Gastroesophageal sphincter (tissue), 4 donors: ENCODE results near the gene ITGAE. TPM values are rescaled to one million over a fixed set of nuclear protein-coding genes. Genes with fewer than 3 reads are reported as not detected.

Experiments
- ATAC-seq: fragments of 150-250 bp; one replicate; pipeline ENCODE4 v1.9.1; 2016; ENCODE audit warnings: mild to moderate bottlenecking, moderate library complexity
- H3K27ac ChIP-seq, 4 donors: fragments of 200-600 bp; sonication (generic) in 3 of 4; 1 replicate in 3 of 4; 2 replicates in 1 of 4; pipeline ENCODE4 v1.5.1; 2016 to 2019
- H3K27me3 ChIP-seq: fragments of 200-600 bp; sonication (generic); one replicate; pipeline ENCODE4 v1.5.1; 2019
- H3K36me3 ChIP-seq, 2 donors: fragments of 200-600 bp; sonication (generic); one replicate each; pipeline ENCODE4 v1.5.1; 2019; ENCODE audit warnings: control low read depth in 1 of 2
- H3K4me1 ChIP-seq, 3 donors: fragments of 200-600 bp; sonication (generic); 1 replicate in 2 of 3; 2 replicates in 1 of 3; pipeline ENCODE4 v1.5.1; 2016 to 2019; ENCODE audit warnings: control low read depth in 2 of 3
- H3K4me3 ChIP-seq, 2 donors: fragments of 200-600 bp; sonication (generic); one replicate each; pipeline ENCODE4 v1.5.1; 2019; ENCODE audit warnings: mild to moderate bottlenecking in 1 of 2, moderate library complexity in 1 of 2
- H3K9me3 ChIP-seq, 3 donors: fragments of 200-600 bp; sonication (generic); one replicate each; pipeline ENCODE4 v1.5.1; 2017 to 2019; ENCODE audit warnings: control low read depth in 2 of 3
- CTCF ChIP-seq, 4 experiments: fragments of 200-600 bp in 2 of 4; fragments of 450-650 bp in 2 of 4; sonication (generic) in 1 of 4; IDR thresholded peaks; one replicate each; pipeline ENCODE4 v1.5.1; 2017 to 2019; ENCODE audit warnings: antibody characterized with exemption in 4 of 4, mild to moderate bottlenecking in 2 of 4, moderate library complexity in 2 of 4
- EP300 ChIP-seq: sonication (generic); formaldehyde crosslinking; IDR thresholded peaks from one replicate; pipeline ENCODE4 v1.6.1; 2017; ENCODE audit warnings: antibody characterized with exemption, mild to moderate bottlenecking
- POLR2A ChIP-seq, 2 donors: fragments of 450-650 bp; IDR thresholded peaks; one replicate each; pipeline ENCODE4 v1.6.1; 2017; ENCODE audit warnings: antibody characterized with exemption in 2 of 2, mild to moderate bottlenecking in 2 of 2, moderate library complexity in 1 of 2
- POLR2AphosphoS5 ChIP-seq: sonication (generic); formaldehyde crosslinking; IDR thresholded peaks from one replicate; pipeline ENCODE4 v1.6.1; 2017; ENCODE audit warnings: antibody characterized with exemption
- WGBS, 2 donors: methylation state at CpG; one replicate each; pipeline ENCODE4 v1.1.5; 2018; ENCODE audit warnings: low coverage in 1 of 2; 5-methylcytosine and 5-hydroxymethylcytosine counted together
- total RNA-seq, 4 donors: library from RNA; depleted of rRNA; stranded (reverse); fragments of >200 nt; gene quantifications; one replicate each; pipeline ENCODE4 v1.1.0, GENCODE V29; 2016

The ITGAE gene
- total RNA-seq, 4 donors from 2014 or later: 20.3 to 35.2 (median 21.7) TPM

- Histone ChIP-seq H3K4me1 (peaks cover 0 to 22% (median 3%) of the 10 kb centered on the region in 3 donors), H3K36me3 (peaks cover 0 to 15% of the 10 kb centered on the region in 2 donors), H3K27me3 (no peaks in the 10 kb centered on the region), H3K9me3 (no peaks in the 10 kb centered on the region), H3K27ac (peak overlapping the region in 3 of 4 donors; percentile 16 to 81 (median 79)), H3K4me3 (no peak overlapping the region)
- ATAC-seq: no peak
- WGBS, 2 donors: 93% methylated on average over 7 of the region's 10 CpGs; no CpG with 5 or more reads in 1 of the 2 donors
- TF ChIP-seq EP300 (no peak), POLR2AphosphoS5 (no peak), POLR2A (IDR thresholded peaks at IDR 0.05) (no peak), CTCF (IDR thresholded peaks at IDR 0.05) (no peak)
These were observed 804 bp upstream of the ITGAE start for GRCh38 chr17:3801792-3802191.

GRCh38 chr17:3801347-3801746, 359 bp upstream of the ITGAE start:
- 83% methylated on average over 4 of the region's 7 CpGs; no CpG with 5 or more reads in 1 of the 2 donors for WGBS, 2 donors
- Histone ChIP-seq H3K27ac (peak overlapping the region in 1 of 4 donors; percentile 16), H3K36me3 (peaks cover 0 to 10% of the 10 kb centered on the region in 2 donors), H3K4me1 (peaks cover 0 to 22% (median 3%) of the 10 kb centered on the region in 3 donors), H3K27me3 (no peaks in the 10 kb centered on the region), H3K4me3 (no peak overlapping the region), H3K9me3 (no peaks in the 10 kb centered on the region)
- TF ChIP-seq EP300 (no peak), POLR2A (IDR thresholded peaks at IDR 0.05) (no peak), CTCF (IDR thresholded peaks at IDR 0.05) (no peak), POLR2AphosphoS5 (no peak)
- ATAC-seq: no peak

- Histone ChIP-seq H3K4me3 (no peak overlapping the region), H3K36me3 (no peaks in the 10 kb centered on the region), H3K27me3 (no peaks in the 10 kb centered on the region), H3K4me1 (peaks cover 0 to 22% (median 3%) of the 10 kb centered on the region in 3 donors), H3K9me3 (no peaks in the 10 kb centered on the region), H3K27ac (no peak overlapping the region)
- no peak for ATAC-seq
- TF ChIP-seq POLR2AphosphoS5 (no peak), EP300 (no peak), POLR2A (IDR thresholded peaks at IDR 0.05) (no peak)
- 74 to 93% methylated on average over 2 to 5 of the region's 12 CpGs for WGBS, 2 donors
These were observed 1.6 kb downstream of the ITGAE start for GRCh38 chr17:3799181-3799945.

GRCh38 chr17:3798273-3799180, 2.5 kb downstream of the ITGAE start:
- no peak overlapping the region for H3K27ac ChIP-seq
- TF ChIP-seq EP300 (no peak), POLR2AphosphoS5 (no peak), POLR2A (IDR thresholded peaks at IDR 0.05) (no peak), CTCF (IDR thresholded peaks at IDR 0.05) (no peak)
- H3K4me3 ChIP-seq: no peak overlapping the region
- no peaks in the 10 kb centered on the region for H3K9me3 ChIP-seq
- no peaks in the 10 kb centered on the region for H3K36me3 ChIP-seq
- no peak for ATAC-seq
- 71 to 83% methylated on average over 2 to 3 of the region's 15 CpGs for WGBS, 2 donors
- H3K4me1 ChIP-seq: peaks cover 0 to 21% (median 3%) of the 10 kb centered on the region in 3 donors
- no peaks in the 10 kb centered on the region for H3K27me3 ChIP-seq

- no peak for ATAC-seq
- Histone ChIP-seq H3K27me3 (no peaks in the 10 kb centered on the region), H3K9me3 (no peaks in the 10 kb centered on the region), H3K36me3 (no peaks in the 10 kb centered on the region), H3K27ac (no peak overlapping the region), H3K4me1 (peaks cover 0 to 13% (median 0%) of the 10 kb centered on the region in 3 donors), H3K4me3 (no peak overlapping the region)
- TF ChIP-seq POLR2AphosphoS5 (no peak), POLR2A (IDR thresholded peaks at IDR 0.05) (no peak), EP300 (no peak), CTCF (IDR thresholded peaks at IDR 0.05) (no peak)
- WGBS, 2 donors: 80 to 86% methylated on average over 5 to 8 of the region's 9 CpGs
These were observed 4.2 kb downstream of the ITGAE start for GRCh38 chr17:3796822-3797170.
